T-helper 9 cell (primary cell): ENCODE measurements around the gene HSPB8.
"Not testable (repeated sequence)": the region's sequence is repeated elsewhere in the genome, so short reads cannot be mapped to it uniquely, and the experiment has no call there.

Source experiments
- DNase-seq: peaks from one replicate; pipeline ENCODE4 v3.0.0-alpha.2; 2020

Gene HSPB8

GRCh38 chr12:119207063-119207560, 28.4 kb downstream of the HSPB8 start:
- DNase-seq, result no peak

GRCh38 chr12:119208626-119209061, 29.9 kb downstream of the HSPB8 start:
- DNase-seq, result no peak

GRCh38 chr12:119211884-119212283, 33.2 kb downstream of the HSPB8 start:
- DNase-seq, result no peak

- no peak for DNase-seq
Observed at GRCh38 chr12:119216084-119216483, 37.4 kb downstream of the HSPB8 start.

GRCh38 chr12:119218875-119219274, 40.1 kb downstream of the HSPB8 start:
- DNase-seq, result not testable (repeated sequence)

GRCh38 chr12:119222222-119222951, 43.7 kb downstream of the HSPB8 start:
- DNase-seq, result no peak

- DNase-seq, result no peak
Observed at GRCh38 chr12:119225454-119225853, 46.7 kb downstream of the HSPB8 start.

- no peak for DNase-seq
Observed at GRCh38 chr12:119227292-119227691, 48.6 kb downstream of the HSPB8 start.

GRCh38 chr12:119229205-119229604, 50.5 kb downstream of the HSPB8 start:
- no peak for DNase-seq

- no peak for DNase-seq
Observed at GRCh38 chr12:119229837-119230236, 51.1 kb downstream of the HSPB8 start.

- no peak for DNase-seq
Observed at GRCh38 chr12:119230807-119231206, 52.1 kb downstream of the HSPB8 start.

- no peak for DNase-seq
Observed at GRCh38 chr12:119231774-119232173, 53.0 kb downstream of the HSPB8 start.

- DNase-seq, result no peak
Observed at GRCh38 chr12:119235197-119235751, 56.5 kb downstream of the HSPB8 start.

GRCh38 chr12:119236372-119236771, 57.6 kb downstream of the HSPB8 start:
- no peak for DNase-seq

- no peak for DNase-seq
Observed at GRCh38 chr12:119239040-119239439, 60.3 kb downstream of the HSPB8 start.

GRCh38 chr12:119241049-119241448, 62.3 kb downstream of the HSPB8 start:
- DNase-seq, result no peak

GRCh38 chr12:119241580-119242169, 62.9 kb downstream of the HSPB8 start:
- DNase-seq, result no peak
